HL-60/S4 (cell line): ENCODE data around the gene DGKI.

Source experiments
- in situ Hi-C: fragments of 300-500 bp; cut with MboI; formaldehyde crosslinking; loops from 2 replicates; pipeline ENCODE4 v1.14.3; 2022; ENCODE audit warnings: low sequenced_read_pairs

Gene DGKI

DNA sequence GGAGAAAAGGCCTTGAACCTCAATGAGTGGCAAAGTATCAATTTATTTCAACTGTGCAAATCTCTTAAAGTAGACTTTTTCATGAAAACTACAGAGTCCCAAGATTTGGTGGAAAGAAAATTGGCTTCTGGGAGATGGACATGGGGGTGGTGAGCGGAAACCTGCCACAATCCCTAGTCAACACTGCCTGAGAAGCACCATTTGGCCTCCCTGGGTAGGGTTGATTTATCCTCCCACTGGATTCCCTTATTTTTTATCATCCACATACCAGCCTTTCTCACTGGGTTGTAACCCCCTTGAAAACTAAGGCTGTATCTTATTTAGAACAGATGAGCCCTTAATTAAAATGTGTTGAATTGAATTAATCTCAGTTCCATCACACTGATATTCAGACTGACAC, 401.5 kb downstream of the DGKI start:
- in situ Hi-C loops: no loop called here

DNA sequence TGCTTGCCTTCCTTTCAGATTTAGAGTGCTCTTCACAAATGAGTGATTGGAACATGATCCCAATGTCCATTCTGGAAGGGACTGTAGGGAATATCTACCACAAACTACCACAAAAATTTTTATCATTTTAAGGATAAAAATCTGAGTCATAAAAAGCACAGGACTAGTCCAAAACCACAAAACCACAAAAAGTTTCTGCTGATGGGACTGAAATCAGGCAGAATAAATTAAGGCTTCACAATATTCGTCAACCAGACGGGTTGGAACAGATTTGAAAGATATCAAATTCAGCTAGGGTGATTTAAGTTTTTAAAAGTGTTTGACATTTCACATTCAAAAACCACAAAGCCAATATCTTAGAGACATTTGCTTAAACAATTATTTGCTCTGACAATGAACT, 403.2 kb downstream of the DGKI start:
- in situ Hi-C loops: no loop called here

DNA sequence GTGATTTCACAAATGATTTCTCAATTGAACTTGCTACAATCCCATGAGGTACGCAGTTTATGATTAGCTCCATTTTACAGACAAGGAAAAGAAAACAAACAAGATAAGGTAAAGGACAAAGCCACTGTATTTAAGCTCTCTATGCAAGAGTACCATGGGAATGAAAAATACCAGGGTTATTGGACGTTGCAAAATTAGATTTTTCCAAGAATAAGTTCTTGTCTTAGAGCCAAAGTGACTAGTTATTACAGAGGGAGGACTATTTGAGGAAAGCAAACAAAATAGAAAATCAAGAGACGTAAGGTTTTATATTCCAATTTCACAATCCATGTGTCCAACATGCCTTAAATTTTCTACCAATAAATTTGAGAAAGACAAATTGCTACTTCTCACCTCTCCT, 405.3 kb downstream of the DGKI start:
- in situ Hi-C loops: no loop called here

DNA sequence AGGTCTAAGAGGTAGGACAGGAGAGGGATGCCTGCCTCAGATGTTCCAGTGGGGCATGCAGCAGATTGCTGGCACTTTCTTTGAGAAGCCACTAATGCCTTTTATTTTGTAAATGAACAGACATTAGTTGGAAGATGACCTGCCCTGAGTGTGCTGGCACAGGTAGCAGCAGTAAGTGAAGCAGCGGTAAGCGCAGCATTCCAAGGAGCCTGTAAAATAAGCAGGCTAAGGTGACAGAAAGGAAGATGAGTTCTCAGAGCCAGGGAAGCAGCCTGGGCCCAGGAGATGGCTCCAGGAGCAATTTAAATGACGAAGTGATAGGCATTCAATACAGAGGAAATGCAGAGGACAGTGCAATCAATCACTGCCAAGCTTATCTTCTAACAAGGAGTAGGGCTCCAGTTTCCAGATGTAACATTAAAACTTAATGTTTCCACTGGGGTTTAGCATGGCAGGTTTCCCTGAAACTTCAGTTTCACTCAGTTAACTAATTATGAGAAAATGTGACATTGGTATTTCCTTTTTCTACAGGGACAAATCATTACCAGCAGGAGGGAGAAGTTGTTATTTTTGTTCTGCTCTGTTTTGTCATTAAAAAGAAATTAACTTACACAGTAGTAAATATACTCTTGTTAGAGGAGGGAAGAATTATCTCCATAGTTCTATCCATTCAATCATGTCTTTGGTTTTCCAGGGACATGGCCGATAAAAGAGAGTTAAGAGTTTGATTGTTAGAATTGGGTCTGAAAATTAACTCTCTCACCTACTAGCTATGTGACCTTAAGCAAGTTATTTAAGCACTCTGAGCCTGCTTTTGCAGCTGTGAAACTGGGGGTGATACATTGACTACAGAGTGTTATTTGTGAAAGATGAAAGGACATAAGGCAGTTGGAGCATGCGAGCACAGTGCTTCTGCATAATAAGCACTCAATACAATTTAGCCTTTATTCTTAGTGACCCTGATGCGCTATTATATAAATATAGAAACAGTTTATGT, 406.6 kb downstream of the DGKI start:
- in situ Hi-C loops: no loop called here

DNA sequence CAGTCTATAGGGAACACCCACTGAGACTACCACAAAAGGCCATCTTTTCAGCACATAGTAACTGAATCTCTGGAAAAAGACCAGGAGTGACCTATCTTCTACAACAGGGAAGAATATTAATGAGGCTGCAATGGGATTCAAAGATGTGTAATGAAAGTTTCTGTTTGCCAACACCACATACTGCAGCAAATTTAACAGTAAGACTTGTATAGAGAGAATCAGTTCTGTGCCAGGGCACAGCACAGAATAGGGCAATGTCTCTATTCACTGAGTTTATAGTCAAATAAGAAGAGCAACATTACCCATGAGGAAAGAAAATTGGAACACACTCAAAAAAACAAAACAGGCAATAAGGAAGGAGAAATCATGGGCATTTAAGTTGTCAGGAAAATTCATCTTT, 411.8 kb downstream of the DGKI start:
- in situ Hi-C loops: no loop called here

DNA sequence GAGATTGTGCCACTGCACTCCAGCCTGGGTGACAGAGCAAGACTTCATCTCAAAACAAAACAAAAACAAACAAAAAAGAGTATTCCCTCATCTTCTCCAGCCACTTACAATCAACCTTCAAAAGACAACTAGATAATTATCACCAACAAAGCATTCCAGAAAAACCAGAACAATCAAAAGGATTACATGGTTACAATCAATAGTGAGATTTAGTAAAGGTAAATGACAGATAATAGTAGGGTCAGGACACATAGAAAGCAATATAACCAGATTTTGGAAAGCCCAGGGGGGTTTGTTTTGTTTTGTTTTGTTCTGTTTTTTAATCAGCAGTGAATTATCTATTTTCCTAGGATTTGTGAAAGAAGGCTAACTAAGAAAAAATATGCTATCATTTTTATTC, 412.2 kb downstream of the DGKI start:
- in situ Hi-C loops: no loop called here

DNA sequence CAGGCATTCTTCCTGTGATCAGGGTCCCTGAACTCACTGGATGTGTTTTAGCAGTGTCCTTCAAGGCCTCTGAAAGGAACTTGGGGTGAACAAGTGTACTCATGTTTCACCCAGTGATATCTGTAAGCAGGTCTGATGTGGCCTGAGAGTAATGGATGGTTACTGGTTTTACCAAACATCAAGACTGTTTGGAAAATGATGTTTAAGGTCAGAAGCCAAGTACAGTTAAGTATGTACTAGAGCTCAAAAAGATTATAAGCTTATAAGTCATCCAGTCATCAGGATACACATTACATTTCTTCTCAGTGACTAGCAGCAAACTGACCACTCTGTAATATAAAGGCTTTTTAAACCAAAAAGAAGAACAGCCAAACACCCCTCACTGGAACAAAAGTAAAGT, 423.5 kb downstream of the DGKI start:
- in situ Hi-C loops: no loop called here

DNA sequence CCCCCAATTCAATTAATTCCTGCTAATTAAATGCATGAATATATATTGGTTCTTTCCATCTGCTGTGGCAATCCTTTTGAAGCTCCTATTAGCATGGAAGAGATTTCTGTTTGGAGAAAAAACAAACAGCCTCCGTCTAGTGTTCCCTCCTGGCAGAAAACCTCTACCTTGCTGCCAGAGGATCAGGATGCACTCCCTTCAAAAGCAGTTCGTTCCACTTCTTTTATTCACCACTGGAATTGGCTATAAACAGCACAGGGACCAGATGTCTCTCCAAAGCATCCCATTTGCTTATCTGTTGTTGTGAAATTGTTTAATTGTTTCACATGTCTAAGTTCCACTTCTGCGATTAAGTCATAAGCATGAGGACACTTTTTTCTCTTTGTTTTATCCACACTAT, 425.4 kb downstream of the DGKI start:
- in situ Hi-C loops: no loop called here

DNA sequence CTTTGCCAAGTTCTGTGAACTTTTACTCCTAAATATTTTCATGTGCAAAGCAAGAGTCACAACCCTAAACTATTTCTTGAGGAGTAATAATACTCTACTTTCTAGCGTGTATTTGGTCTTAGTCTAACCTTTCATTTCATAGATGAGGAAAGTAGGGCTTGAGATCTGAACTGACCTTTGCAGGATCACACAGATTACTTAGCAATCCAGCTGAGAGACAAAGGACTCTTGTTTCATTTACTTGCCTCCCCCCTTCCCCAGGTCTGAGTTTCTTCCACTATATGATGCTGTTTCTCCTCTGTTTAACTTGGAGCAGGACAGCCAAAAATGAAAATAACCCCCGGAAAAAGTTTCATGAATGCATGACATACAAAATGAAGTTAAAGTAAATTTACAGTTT, 427.9 kb downstream of the DGKI start:
- in situ Hi-C loops: no loop called here

DNA sequence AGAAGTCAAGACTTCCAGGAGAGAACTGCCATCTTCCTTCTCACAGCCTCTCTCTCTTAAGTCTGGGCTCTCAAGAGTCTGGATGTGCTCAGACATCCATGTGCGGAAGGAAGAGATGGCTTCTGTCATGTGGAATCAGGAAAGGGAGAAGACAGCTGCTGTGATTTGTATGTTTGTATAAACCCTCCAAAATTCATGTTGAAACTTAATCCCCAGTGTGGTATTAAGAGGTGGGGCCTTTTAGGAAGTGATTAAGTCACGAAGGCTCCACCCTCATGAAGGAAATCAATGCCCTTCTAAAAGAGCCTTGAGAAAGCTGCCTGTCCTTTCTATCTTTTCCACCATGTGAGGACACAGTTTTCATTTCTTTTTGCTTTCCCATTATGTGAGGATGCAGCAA, 429.3 kb downstream of the DGKI start:
- in situ Hi-C loops: no loop called here

DNA sequence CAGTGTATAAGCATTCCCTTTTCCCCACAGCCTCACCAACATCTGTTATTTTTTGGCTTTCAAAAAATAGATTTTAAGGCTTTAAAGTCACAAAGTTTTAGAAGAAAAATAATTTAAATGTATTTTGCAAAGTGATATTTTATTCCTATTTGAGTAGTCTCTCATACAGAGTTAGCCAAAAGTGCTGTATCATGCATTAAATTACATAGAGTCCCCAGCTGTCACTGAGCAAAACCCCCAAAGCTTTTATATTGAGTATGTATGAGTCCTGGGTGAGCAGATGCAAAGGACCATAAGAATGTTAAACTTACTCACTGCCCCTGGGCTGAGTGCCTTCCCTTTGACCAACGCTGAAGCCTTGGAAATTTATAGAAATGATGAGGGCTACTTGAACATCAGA, 432.9 kb downstream of the DGKI start:
- in situ Hi-C loops: no loop called here

DNA sequence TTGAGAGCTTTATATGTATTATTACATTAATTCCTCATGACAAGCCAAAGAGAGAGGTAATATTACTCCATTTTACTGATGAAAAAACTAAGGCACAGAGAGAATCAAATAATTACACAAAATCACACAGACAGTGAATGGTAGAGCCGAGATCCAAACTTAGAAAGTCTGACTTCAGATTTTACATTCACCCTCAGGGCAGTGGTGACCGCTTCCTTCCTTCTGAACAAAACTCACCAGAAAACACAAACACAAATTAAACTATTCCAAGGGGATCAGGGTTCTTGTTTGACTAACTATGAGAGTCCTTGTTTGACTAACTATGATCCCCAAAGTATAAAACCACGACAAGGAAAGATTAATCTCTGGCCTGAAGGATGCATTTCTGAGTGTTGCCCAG, 435.3 kb downstream of the DGKI start:
- in situ Hi-C loops: no loop called here

DNA sequence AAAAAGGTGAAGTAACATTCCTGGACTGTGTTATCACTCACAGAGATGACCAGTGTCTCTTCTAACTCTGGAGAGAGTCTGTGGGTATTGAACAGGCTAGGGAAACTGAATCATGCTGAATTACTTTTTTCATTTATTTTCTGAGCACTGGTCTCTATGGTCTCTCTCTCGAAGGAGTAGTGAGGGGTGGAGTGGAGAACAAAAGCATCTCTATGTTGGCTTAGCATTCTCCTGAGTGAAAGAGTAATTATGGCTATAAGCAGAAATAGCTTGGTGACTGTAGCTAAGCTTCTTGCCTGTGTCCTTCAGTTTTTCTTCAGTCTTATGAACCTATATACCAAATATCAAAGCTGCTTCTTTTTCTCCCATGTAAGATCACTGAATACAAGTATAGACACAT, 438.6 kb downstream of the DGKI start:
- in situ Hi-C loops: no loop called here

DNA sequence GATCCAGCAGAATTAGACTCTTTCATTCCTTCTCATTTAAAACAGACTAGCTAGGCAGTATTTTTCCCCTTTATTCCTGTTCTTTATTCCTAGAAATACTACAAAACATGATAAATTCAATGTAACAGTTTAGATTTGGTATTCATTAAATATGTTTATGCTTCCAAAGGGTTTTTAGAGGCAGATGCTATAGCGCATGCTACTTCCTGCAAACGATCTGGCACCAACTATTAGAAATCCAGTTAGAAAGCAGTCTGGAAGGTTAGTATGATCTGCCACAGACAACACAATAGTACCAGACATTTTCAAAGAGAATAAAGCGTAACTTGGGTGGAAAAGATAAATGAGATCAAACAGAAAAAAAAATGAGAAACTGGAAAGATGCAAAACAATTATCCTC, 439.7 kb downstream of the DGKI start:
- in situ Hi-C loops: no loop called here

DNA sequence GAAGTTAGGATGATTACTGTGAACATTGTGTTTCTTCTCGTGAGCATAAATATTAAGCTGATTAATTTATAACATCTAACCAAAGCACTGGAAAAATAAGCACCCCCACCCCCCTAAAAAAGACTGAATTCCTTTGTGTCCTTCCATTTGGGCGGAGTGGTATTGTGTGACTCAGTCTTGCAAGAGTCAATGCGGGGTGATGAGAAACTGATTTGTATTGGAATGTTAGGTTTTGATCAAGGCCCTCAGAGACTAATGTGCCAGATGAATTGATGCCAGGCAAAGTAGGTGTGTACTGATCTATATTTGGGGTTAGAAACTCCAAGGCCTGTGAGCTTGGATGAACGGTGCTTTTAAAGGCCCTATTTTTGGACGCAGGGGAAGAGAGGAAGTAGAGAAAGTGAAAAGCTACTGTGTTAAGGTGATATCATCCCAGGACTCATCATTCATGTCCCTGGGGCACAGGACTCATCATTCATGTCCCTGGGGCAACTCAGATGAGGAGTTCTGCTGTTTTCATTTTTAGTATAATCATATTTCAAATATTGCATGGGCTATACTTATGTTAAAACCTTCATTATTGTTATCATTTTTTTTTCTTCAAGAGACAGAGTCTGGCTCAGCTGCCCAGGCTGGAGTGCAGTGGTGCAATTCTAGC, 442.0 kb downstream of the DGKI start:
- in situ Hi-C loops: no loop called here

DNA sequence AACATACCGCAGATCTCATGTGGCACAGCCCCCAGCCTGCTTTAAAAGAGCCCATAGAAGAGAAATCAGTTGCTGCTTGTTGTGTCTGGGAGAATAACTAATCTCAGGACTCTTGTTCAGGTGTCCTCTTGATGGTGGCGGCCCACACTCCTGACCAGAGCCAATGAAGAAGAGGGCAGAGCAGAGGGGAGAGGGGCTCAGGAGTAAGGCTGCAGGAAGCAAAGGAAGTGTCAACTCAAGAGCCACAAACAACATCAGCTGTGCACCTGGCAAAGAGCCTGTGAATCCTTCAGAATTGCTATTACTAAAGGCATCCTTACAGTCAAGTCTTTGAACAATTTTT, 443.4 kb downstream of the DGKI start:
- in situ Hi-C loops: no loop called here

DNA sequence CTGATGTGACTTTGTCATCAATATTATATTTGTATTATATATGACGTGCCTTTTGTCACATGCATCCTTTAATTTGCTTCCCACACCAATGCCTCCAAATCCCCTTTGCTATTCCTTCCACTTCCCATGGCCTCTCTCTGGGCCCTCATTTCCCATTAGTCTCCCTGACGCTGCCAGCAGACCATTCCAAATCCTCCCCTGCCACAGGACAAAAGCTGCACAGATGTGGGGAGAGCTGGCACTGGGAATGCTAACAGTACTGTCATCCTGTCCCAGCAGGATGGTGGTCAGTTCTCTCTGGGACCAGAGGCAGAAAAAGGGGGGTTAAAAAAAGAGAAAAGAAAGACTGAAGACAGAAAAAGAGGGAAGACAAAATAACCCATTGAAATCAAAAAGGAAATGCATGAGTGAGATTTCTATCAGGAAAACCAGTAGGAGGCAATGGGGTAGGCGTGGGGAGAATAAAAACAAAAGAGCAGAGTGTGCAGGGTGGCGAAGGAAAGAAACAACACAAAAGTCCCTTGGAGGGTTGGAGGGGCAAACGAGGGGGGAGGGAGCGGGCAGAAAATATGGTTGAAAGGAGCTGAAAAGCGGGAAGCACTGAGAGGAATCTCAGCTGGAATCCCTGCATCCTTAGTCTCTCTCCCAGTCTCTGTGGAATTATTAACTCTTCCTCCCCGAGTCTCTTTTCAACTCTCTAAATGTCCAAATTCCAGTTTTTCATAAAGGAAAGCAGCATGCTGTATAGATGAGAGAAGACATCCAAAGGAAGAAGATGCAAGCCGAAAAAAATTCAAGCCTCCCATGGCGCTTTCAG, 444.0 kb downstream of the DGKI start:
- in situ Hi-C loops: no loop called here

DNA sequence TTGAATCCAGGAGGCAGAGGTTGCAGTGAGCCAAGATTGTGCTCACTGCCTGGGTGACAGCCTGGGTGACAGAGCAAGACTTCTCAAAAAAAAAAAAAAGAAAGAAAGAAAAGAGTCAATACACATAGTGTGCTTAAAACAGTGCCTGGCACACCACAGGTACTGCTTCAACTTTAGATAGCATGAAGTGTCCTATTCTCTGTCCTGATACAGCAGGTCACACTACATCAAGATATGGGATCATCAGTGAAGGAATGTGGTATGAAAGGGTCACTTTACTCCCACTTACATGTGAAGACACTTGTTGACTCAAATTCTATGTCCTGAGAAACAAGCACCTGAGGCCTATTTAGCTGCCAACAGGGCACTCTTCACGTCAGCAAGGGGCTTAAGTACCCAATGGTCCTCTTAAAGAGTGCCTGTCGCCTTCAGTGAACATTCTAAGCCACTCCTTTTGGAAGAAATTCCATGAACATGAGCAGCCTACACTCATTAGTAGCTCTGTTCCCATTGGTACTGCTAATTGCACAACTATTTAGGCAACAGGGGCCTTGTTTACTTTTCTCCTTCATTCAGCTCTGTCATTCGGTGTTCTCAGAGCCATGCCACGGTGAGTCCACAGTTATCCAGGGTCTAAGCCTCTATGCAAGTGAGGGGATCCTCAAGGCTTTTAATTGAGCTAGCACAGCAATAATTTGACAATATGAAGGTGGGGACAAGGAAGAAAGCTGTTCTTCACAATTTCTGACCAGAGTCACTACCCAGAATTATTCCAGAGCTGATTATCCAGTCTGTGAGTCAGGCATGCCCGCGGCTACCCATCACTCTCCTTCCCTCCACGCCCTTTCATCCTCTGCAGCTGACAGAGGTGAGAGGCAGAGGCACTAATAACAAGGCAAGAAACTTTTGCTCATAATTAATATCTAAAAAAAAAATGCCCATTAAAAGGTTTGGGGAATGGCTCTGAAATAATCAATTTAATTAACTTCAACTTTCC, 446.6 kb downstream of the DGKI start:
- in situ Hi-C loops: no loop called here

DNA sequence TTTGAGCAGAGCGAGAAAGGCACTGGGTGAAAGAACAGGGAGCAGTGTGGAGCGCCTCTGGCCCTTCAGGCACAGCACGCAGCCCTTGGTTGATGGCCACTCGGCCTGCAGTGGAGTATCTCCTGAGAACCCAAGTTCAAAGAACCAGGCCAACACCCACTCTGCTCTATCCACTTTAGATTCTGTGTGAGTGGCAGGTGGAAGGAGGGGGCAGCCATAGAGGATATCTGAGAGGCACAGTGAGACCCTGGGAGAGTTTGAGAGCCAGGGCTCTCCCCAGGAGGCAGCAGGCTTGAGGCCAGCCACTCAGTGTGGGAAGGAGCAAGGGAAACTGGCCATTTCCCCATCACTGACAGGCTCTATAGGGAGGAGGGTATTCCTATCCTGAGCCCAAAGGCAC, 450.7 kb downstream of the DGKI start:
- in situ Hi-C loops: no loop called here

DNA sequence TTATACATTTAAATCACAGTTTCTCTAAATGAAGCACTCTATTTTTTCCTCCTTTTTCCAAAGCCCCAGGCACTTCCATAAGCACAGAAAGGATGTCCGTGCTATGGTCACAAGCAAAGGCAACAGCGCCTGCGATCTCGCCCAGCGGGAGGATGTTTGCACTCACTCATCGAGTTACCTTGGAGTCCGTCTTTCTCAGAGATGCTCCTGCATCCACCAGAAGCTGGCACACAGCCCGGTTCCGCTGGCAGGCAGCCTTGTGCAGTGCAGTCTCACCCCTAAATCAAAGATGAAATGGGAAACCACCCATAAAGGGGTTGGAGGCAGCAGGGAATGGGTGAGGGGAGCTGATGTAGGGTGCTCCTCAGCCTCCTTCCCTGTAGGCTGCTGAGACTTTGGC, 451.4 kb downstream of the DGKI start:
- in situ Hi-C loops: no loop called here
